ENCODE measurements around the gene GNG4.
"Not testable (repeated sequence)": the region's sequence is repeated elsewhere in the genome, so short reads cannot be mapped to it uniquely, and the experiment has no call there.

The GNG4 gene

GRCh38 chr1:235552146-235552716, 97.4 kb downstream of the GNG4 start:
- TF ChIP-seq ZNF70 (CRISPR knock-in tag; IDR thresholded peaks at IDR 0.05): no peak
- no peak for TF ChIP-seq ZNF8 (CRISPR knock-in tag; IDR thresholded peaks at IDR 0.05)
- TF ChIP-seq BACH2 (CRISPR knock-in tag; IDR thresholded peaks at IDR 0.05; ENCODE audit: borderline replicate concordance): no peak
- TF ChIP-seq TOX (CRISPR knock-in tag; IDR thresholded peaks at IDR 0.05; ENCODE audit: borderline replicate concordance): no peak
- no peak for TF ChIP-seq CREB5 (CRISPR knock-in tag; IDR thresholded peaks at IDR 0.05; ENCODE audit: low read depth)
- no peak for TF ChIP-seq CSDC2 (CRISPR knock-in tag; IDR thresholded peaks at IDR 0.05)
- no peak for TF ChIP-seq ZNF565 (CRISPR knock-in tag; conservative IDR thresholded peaks at IDR 0.05; ENCODE audit: low read depth)
- no peak for TF ChIP-seq ZFP30 (CRISPR knock-in tag; IDR thresholded peaks at IDR 0.05)
- ATAC-seq: peak; percentile 16; the same call in 2 of the 3 replicates

- TF ChIP-seq ZNF70 (CRISPR knock-in tag; IDR thresholded peaks at IDR 0.05): peak; percentile 14; the same call in 1 of the 2 replicates
- no peak for TF ChIP-seq PATZ1 (CRISPR knock-in tag; IDR thresholded peaks at IDR 0.05; ENCODE audit: borderline replicate concordance)
These were observed 100.0 kb downstream of the GNG4 start for GRCh38 chr1:235549351-235550139.

GRCh38 chr1:235546369-235547155, 103.0 kb downstream of the GNG4 start:
- not testable (repeated sequence) for ATAC-seq

More at GRCh38 chr1:235549351-235550139, 100.0 kb downstream of the GNG4 start:
- ATAC-seq: peak; percentile 8; the same call in 2 of the 3 replicates

- no peak for TF ChIP-seq CSDC2 (CRISPR knock-in tag; IDR thresholded peaks at IDR 0.05)
- TF ChIP-seq ARNTL (CRISPR knock-in tag; IDR thresholded peaks at IDR 0.05; ENCODE audit: borderline replicate concordance, low read depth): no peak
- no peak for TF ChIP-seq ZNF70 (CRISPR knock-in tag; IDR thresholded peaks at IDR 0.05)
- no peak for TF ChIP-seq TSHZ2 (CRISPR knock-in tag; IDR thresholded peaks at IDR 0.05)
- no peak for TF ChIP-seq ZNF565 (CRISPR knock-in tag; conservative IDR thresholded peaks at IDR 0.05; ENCODE audit: low read depth)
- no peak for TF ChIP-seq ZFP3 (CRISPR knock-in tag; IDR thresholded peaks at IDR 0.05)
- TF ChIP-seq TCF4 (CRISPR knock-in tag; IDR thresholded peaks at IDR 0.05; ENCODE audit: borderline replicate concordance): no peak
- TF ChIP-seq OSR1 (CRISPR knock-in tag; IDR thresholded peaks at IDR 0.05): no peak
- ATAC-seq: no peak
These were observed 104.2 kb downstream of the GNG4 start for GRCh38 chr1:235545292-235545930.

GRCh38 chr1:235542845-235543244, 106.7 kb downstream of the GNG4 start:
- not testable (repeated sequence) for ATAC-seq
